Measurements from ENCODE around the gene AAR2.

AAR2 gene

DNA sequence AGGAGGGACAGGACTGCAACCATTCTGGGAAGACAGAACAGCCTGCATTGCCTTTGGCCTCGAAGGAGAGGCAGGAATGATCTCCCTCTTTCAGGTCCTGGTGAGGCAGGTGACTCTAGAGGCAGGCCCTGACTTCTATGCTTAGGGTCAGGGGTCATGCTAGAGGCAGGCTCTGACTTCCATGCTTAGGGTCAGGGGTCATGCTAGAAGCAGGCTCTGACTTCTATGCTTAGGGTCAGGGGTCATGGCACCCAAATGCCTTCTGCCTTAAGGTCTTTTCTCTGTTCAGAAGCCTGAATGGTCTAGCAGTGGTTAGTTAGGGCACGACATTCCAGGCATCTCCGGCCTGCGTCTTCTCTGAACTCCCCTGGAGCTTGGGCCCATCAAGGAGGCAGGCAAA, 35.1 kb upstream of the AAR2 start:
- H3K4me3 ChIP-seq (ENCODE audit: low read depth, low read length) = no peak overlapping the region
- TF ChIP-seq, protein P1, sequence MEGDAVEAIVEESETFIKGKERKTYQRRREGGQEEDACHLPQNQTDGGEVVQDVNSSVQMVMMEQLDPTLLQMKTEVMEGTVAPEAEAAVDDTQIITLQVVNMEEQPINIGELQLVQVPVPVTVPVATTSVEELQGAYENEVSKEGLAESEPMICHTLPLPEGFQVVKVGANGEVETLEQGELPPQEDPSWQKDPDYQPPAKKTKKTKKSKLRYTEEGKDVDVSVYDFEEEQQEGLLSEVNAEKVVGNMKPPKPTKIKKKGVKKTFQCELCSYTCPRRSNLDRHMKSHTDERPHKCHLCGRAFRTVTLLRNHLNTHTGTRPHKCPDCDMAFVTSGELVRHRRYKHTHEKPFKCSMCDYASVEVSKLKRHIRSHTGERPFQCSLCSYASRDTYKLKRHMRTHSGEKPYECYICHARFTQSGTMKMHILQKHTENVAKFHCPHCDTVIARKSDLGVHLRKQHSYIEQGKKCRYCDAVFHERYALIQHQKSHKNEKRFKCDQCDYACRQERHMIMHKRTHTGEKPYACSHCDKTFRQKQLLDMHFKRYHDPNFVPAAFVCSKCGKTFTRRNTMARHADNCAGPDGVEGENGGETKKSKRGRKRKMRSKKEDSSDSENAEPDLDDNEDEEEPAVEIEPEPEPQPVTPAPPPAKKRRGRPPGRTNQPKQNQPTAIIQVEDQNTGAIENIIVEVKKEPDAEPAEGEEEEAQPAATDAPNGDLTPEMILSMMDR (IDR thresholded peaks at IDR 0.05; ENCODE audit: low read depth, low read length) = no peak

GRCh38 chr20:36202891-36203338, 33.4 kb upstream of the AAR2 start:
- H3K4me3 ChIP-seq (ENCODE audit: low read depth, low read length) = no peak overlapping the region
- TF ChIP-seq, protein P1 (IDR thresholded peaks at IDR 0.05; ENCODE audit: low read depth, low read length) = peak; percentile 99

GRCh38 chr20:36203861-36204260, 32.4 kb upstream of the AAR2 start:
- TF ChIP-seq, protein P1 (IDR thresholded peaks at IDR 0.05; ENCODE audit: low read depth, low read length) = no peak
- no peak overlapping the region for H3K4me3 ChIP-seq (ENCODE audit: low read depth, low read length)

DNA sequence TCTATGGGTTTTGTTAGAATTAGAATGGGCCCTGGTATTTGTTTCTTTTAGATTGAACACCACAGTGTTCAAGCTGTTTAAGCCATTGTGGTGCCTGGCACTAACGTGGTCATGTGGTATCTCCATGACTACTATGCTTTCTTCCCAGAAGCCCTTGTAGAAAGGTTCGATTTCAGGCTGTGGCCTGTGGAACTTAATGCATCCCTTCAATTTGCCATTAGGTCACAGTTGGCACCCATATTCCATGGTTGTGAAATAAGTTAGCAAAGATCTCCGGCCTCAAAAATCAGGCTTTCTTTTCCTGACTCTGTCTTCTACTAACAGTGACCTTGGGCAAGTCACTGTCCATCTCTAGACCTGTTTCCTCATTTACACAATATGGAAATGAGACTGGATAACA, 31.3 kb upstream of the AAR2 start:
- TF ChIP-seq, protein P1 (IDR thresholded peaks at IDR 0.05; ENCODE audit: low read depth, low read length) = no peak
- H3K4me3 ChIP-seq (ENCODE audit: low read depth, low read length) = no peak overlapping the region

DNA sequence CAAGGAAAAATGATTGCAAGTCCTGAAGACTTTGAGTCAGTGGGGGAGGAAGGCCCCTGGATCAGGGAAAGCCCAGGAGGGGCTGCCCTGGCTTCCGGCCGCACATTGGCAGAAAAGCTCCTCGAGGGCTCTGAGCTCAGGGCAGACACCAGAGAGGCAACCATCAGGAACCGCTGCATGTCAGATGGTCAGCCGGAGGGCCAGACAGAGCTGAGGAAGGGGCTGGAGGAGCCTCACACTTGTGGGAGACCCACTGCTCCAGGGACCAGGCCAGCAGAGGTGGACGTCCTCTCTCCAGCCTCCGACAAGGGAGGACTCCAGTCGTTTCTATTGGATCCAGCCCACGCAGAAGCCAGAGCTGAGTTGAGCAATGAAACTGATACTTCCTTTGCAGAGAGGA, 30.2 kb upstream of the AAR2 start:
- TF ChIP-seq, protein P1 (IDR thresholded peaks at IDR 0.05; ENCODE audit: low read depth, low read length) = no peak
- no peak overlapping the region for H3K4me3 ChIP-seq (ENCODE audit: low read depth, low read length)

DNA sequence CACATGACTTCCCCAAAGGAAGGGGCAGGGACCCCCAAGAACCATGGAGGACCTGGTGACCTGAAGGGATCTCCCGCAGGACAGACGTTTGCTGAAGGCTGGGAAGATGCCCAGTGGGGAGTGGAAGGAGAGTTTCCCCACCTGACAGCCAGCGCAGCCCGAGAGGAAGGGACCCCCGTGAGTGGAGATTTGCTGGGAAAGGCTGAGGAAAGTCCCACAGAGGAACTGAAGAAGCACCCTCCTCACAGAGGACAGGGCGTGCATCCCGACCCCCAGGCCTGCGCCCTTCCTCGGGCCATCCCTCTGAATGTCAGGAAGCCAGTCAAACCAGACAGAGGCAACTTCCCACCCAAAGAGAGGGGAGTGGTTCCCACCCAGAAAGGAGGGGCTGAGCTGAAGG, 29.6 kb upstream of the AAR2 start:
- TF ChIP-seq, protein P1 (IDR thresholded peaks at IDR 0.05; ENCODE audit: low read depth, low read length) = no peak
- no peak overlapping the region for H3K4me3 ChIP-seq (ENCODE audit: low read depth, low read length)

DNA sequence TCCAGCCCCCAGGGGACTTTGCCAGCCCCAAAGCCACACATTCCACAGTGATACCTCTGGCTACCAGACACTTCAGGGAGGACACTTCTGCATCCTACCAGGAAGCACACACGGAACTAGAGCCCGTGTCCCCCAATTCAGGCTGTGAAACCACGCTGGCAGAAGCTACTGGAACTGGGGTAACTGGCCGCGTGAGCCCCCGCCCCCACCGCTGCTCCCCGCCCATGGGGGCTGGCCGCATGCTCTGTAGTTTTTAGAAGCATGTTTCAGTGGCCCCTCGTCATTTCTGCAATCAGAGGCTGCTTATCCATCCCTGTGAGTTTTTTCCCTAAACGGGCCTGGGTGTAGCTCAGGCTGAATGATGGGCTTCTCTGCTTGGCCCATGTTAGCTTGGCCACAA, 28.7 kb upstream of the AAR2 start:
- TF ChIP-seq, protein P1 (IDR thresholded peaks at IDR 0.05; ENCODE audit: low read depth, low read length) = no peak
- H3K4me3 ChIP-seq (ENCODE audit: low read depth, low read length) = no peak overlapping the region
